Measurements from ENCODE around the gene ATP5MC3.
"Not testable (repeated sequence)": the region's sequence is repeated elsewhere in the genome, so short reads cannot be mapped to it uniquely, and the experiment has no call there.

Gene ATP5MC3

GRCh38 chr2:175181104-175181876, at the start of gene ATP5MC3:
TSS of gene ATP5MC3 (minus strand) at chr2:175181710. CDS start at chr2:175181393, 317 bp downstream.
- in situ Hi-C loops (cut with MboI; ENCODE audit: low sequenced_read_pairs): no loop called here

- in situ Hi-C loops (cut with MboI; ENCODE audit: low sequenced_read_pairs): not testable (repeated sequence)
These were observed 47.1 kb upstream of the ATP5MC3 start for GRCh38 chr2:175228601-175229000.

GRCh38 chr2:175228179-175228578, 46.7 kb upstream of the ATP5MC3 start:
- in situ Hi-C loops (cut with MboI; ENCODE audit: low sequenced_read_pairs): no loop called here

- in situ Hi-C loops (cut with MboI; ENCODE audit: low sequenced_read_pairs): no loop called here
These were observed 45.9 kb upstream of the ATP5MC3 start for GRCh38 chr2:175227393-175227792.

- in situ Hi-C loops (cut with MboI; ENCODE audit: low sequenced_read_pairs): no loop called here
These were observed 38.6 kb upstream of the ATP5MC3 start for GRCh38 chr2:175220075-175220474.

GRCh38 chr2:175218551-175218950, 37.0 kb upstream of the ATP5MC3 start:
- in situ Hi-C loops (cut with MboI; ENCODE audit: low sequenced_read_pairs): no loop called here

GRCh38 chr2:175207741-175208438, 26.4 kb upstream of the ATP5MC3 start:
- in situ Hi-C loops (cut with MboI; ENCODE audit: low sequenced_read_pairs): no loop called here

GRCh38 chr2:175206866-175207265, 25.4 kb upstream of the ATP5MC3 start:
- in situ Hi-C loops (cut with MboI; ENCODE audit: low sequenced_read_pairs): no loop called here

- in situ Hi-C loops (cut with MboI; ENCODE audit: low sequenced_read_pairs): no loop called here
These were observed 24.0 kb upstream of the ATP5MC3 start for GRCh38 chr2:175205523-175205922.

GRCh38 chr2:175203621-175204496, 22.3 kb upstream of the ATP5MC3 start:
- in situ Hi-C loops (cut with MboI; ENCODE audit: low sequenced_read_pairs): no loop called here

GRCh38 chr2:175195012-175195411, 13.5 kb upstream of the ATP5MC3 start:
- in situ Hi-C loops (cut with MboI; ENCODE audit: low sequenced_read_pairs): no loop called here

- in situ Hi-C loops (cut with MboI; ENCODE audit: low sequenced_read_pairs): no loop called here
These were observed 7.3 kb upstream of the ATP5MC3 start for GRCh38 chr2:175188761-175189160.

GRCh38 chr2:175187378-175187777, 5.9 kb upstream of the ATP5MC3 start:
- in situ Hi-C loops (cut with MboI; ENCODE audit: low sequenced_read_pairs): no loop called here

- in situ Hi-C loops (cut with MboI; ENCODE audit: low sequenced_read_pairs): no loop called here
These were observed 2.2 kb upstream of the ATP5MC3 start for GRCh38 chr2:175183674-175184073.

GRCh38 chr2:175181877-175182308, 383 bp upstream of the ATP5MC3 start:
- in situ Hi-C loops (cut with MboI; ENCODE audit: low sequenced_read_pairs): no loop called here

GRCh38 chr2:175180701-175181103, 808 bp downstream of the ATP5MC3 start:
- in situ Hi-C loops (cut with MboI; ENCODE audit: low sequenced_read_pairs): no loop called here

GRCh38 chr2:175176624-175177023, 4.9 kb downstream of the ATP5MC3 start:
- in situ Hi-C loops (cut with MboI; ENCODE audit: low sequenced_read_pairs): no loop called here

- in situ Hi-C loops (cut with MboI; ENCODE audit: low sequenced_read_pairs): no loop called here
These were observed 5.6 kb downstream of the ATP5MC3 start for GRCh38 chr2:175175896-175176295.

GRCh38 chr2:175175320-175175719, 6.2 kb downstream of the ATP5MC3 start:
- in situ Hi-C loops (cut with MboI; ENCODE audit: low sequenced_read_pairs): no loop called here

- in situ Hi-C loops (cut with MboI; ENCODE audit: low sequenced_read_pairs): no loop called here
These were observed 10.7 kb downstream of the ATP5MC3 start for GRCh38 chr2:175170659-175171304.

GRCh38 chr2:175169191-175169590, 12.3 kb downstream of the ATP5MC3 start:
- in situ Hi-C loops (cut with MboI; ENCODE audit: low sequenced_read_pairs): no loop called here

Data from HL-60/S4 treated with retinoic acid at 250 ng/mL for 4 days and 3 days (cell line).